Upper lobe of left lung (tissue), 6 donors: ENCODE measurements around the gene UBE2E2. TPM values are rescaled to one million over a fixed set of nuclear protein-coding genes. Genes with fewer than 3 reads are reported as not detected.

Experiments
- ATAC-seq, 2 donors: fragments of 200-7000 bp; cut with Tn5 transposase; one replicate each; pipeline ENCODE4 v1.9.1; 2022; ENCODE audit warnings: mild to moderate bottlenecking in 2 of 2, moderate library complexity in 2 of 2; ENCODE audit not compliant: low FRiP score in 2 of 2
- DNase-seq, 2 donors: peaks; one replicate each; pipeline ENCODE4 v3.0.0-alpha.2; 2019 to 2020
- H3K27ac ChIP-seq, 4 donors: fragments of 200-600 bp; sonication (generic); one replicate each; pipeline ENCODE4 v1.5.1; 2016 to 2019
- H3K27me3 ChIP-seq, 4 donors: fragments of 200-600 bp; sonication (generic); one replicate each; pipeline ENCODE4 v1.5.1; 2017 to 2019
- H3K36me3 ChIP-seq, 4 donors: fragments of 200-600 bp; sonication (generic); one replicate each; pipeline ENCODE4 v1.5.1; 2016 to 2019
- H3K4me1 ChIP-seq, 4 donors: fragments of 200-600 bp; sonication (generic); one replicate each; pipeline ENCODE4 v1.5.1; 2018 to 2019
- H3K4me3 ChIP-seq, 4 donors: fragments of 200-600 bp; sonication (generic); one replicate each; pipeline ENCODE4 v1.5.1; 2017 to 2019; ENCODE audit warnings: mild to moderate bottlenecking in 2 of 4, moderate library complexity in 1 of 4
- H3K9me3 ChIP-seq, 4 donors: fragments of 200-600 bp; sonication (generic); one replicate each; pipeline ENCODE4 v1.5.1; 2018 to 2019
- CTCF ChIP-seq, 6 experiments: fragments of 450-650 bp in 4 of 6; fragments of 200-600 bp in 2 of 6; sonication (generic) in 2 of 6; IDR thresholded peaks; one replicate each; pipeline ENCODE4 v1.5.1; 2016 to 2019; ENCODE audit warnings: antibody characterized with exemption in 6 of 6
- EP300 ChIP-seq, 4 donors: sonication (generic); formaldehyde crosslinking; IDR thresholded peaks; one replicate each; pipeline ENCODE4 v1.5.1; 2017; ENCODE audit warnings: antibody characterized with exemption in 4 of 4, control low read depth in 2 of 4
- POLR2A ChIP-seq, 4 donors: fragments of 450-650 bp; IDR thresholded peaks; one replicate each; pipeline ENCODE4 v1.5.1; 2016 to 2017; ENCODE audit warnings: antibody characterized with exemption in 4 of 4, mild to moderate bottlenecking in 2 of 4
- POLR2AphosphoS5 ChIP-seq, 2 donors: sonication (generic); formaldehyde crosslinking; IDR thresholded peaks; one replicate each; pipeline ENCODE4 v1.5.1; 2017; ENCODE audit warnings: antibody characterized with exemption in 2 of 2
- whole genome bisulfite sequencing, 2 donors: methylation state at CpG; one replicate each; pipeline ENCODE4 v1.1.5; 2017 to 2018; 5-methylcytosine and 5-hydroxymethylcytosine counted together
- total RNA-seq, 6 donors: library from RNA; depleted of rRNA in 4 of 6; stranded (reverse); fragments of >200 nt in 4 of 6; gene quantifications; one replicate each; pipeline versions ENCODE4 v1.1.0 to v1.2.1, GENCODE V29; 2016 to 2021
- donor health status: DM: no; HTN: no; CAD: no; lungs with moderate emphysema.
- donor health status: DM: no; HTN: yes; CAD: no; lungs with severe emphysema.

Gene UBE2E2
- total RNA-seq, 6 donors from 2014 or later = 18.3 to 61.5 (median 41.9) TPM

DNA sequence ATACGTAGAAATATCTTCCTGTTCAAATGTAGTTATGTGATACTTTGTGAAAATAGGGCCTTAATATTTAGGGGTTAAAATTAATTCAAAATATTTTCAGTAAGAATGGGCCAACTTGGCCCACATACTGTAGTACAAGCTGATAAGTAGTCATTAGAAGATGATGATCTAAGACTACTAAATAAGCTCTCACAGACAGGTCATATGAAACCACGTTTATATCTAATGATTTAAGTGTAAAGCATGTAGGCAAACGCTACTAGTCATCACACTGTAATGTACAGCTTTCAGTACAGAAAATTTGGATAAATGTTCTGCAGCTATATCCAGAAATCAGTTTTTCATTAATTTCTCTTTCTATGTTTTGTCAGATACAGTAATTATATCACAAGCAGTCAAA, 228.6 kb downstream of the UBE2E2 start:
- Histone ChIP-seq H3K27ac (no peak overlapping the region), H3K27me3 (no peaks in the 10 kb centered on the region), H3K36me3 (no peaks in the 10 kb centered on the region), H3K4me3 (no peak overlapping the region), H3K9me3 (no peaks in the 10 kb centered on the region), H3K4me1 (no peaks in the 10 kb centered on the region)
- DNase-seq (no peak), ATAC-seq (no peak)
- 78 to 79% methylated on average over 3 of the region's 3 CpGs for WGBS, 2 donors
- TF ChIP-seq POLR2AphosphoS5 (IDR thresholded peaks at IDR 0.05) (no peak), EP300 (IDR thresholded peaks at IDR 0.05) (no peak), POLR2A (IDR thresholded peaks at IDR 0.05) (no peak), CTCF (IDR thresholded peaks at IDR 0.05) (no peak)

DNA sequence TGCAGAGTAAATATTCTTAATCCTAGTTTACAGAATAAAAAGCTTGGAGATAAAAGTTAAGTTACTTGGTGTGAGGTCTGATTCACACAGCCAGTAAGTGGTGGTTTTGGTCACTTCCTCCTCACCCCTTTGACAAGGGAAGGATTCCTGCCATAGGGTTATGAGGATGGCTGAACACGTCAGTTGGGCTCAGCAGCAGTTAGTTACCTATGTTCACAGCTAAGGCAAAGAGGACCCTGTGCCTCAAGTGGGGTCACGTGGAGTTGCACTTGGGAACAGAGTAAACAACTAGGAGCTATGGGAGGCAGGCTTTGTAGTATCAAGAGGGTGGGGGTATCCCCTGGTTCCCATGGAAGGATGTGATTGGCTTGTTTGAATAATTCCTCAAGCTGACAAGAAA, 232.2 kb downstream of the UBE2E2 start:
- peak in 1 of 2 donors; percentile 28 for DNase-seq
- 68 to 72% methylated on average over 2 of the region's 2 CpGs for WGBS, 2 donors
- Histone ChIP-seq H3K9me3 (no peaks in the 10 kb centered on the region), H3K36me3 (no peaks in the 10 kb centered on the region), H3K4me3 (no peak overlapping the region), H3K4me1 (peaks cover 0 to 5% (median 0%) of the 10 kb centered on the region in 4 donors), H3K27me3 (no peaks in the 10 kb centered on the region), H3K27ac (no peak overlapping the region)
- no peak for ATAC-seq
- TF ChIP-seq POLR2A (IDR thresholded peaks at IDR 0.05) (no peak), CTCF (IDR thresholded peaks at IDR 0.05) (no peak), EP300 (IDR thresholded peaks at IDR 0.05) (no peak), POLR2AphosphoS5 (IDR thresholded peaks at IDR 0.05) (no peak)

- no peak for TF ChIP-seq CTCF (IDR thresholded peaks at IDR 0.05)
- TF ChIP-seq POLR2A (IDR thresholded peaks at IDR 0.05) = no peak
- no peak for TF ChIP-seq POLR2AphosphoS5 (IDR thresholded peaks at IDR 0.05)
- no peak for TF ChIP-seq EP300 (IDR thresholded peaks at IDR 0.05)
- DNase-seq (no peak), ATAC-seq (no peak)
- WGBS, 2 donors = 94 to 95% methylated on average over 9 of the region's 9 CpGs
- Histone ChIP-seq H3K9me3 (no peaks in the 10 kb centered on the region), H3K36me3 (no peaks in the 10 kb centered on the region), H3K4me1 (peaks cover 0 to 5% (median 0%) of the 10 kb centered on the region in 4 donors), H3K27ac (no peak overlapping the region), H3K4me3 (no peak overlapping the region), H3K27me3 (no peaks in the 10 kb centered on the region)
Observed at GRCh38 chr3:23435904-23436303, 232.8 kb downstream of the UBE2E2 start.

DNA sequence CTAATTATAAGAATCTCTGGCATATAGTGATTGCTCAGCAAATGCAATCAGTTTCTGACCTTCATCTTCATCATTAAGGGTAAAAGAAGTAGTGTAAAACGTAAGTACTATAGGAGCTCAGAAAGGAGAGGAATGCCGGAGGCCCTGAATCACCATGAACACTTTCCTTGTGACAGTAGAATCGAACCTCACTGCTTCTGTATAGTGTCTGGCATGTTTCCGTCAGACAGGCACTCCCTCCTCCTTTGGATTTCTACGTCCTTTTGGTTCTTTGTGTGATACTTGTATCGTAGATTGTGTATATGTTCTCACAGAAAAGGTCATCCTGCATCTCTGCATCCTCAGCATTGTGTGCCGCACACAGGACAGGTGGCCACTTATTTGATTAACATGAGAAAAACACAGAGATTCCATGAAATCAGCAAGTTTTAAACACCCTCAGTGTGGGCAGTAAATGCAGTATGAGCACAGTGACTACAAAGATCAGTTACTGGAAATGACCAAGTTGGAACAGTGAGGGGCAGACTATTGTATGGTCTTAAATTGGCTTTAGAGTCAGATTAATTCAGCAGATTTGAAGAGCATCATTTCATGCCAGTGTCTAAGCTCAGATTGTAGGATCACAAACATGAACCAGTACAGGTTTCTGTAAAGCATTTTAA, 234.5 kb downstream of the UBE2E2 start:
- no peaks in the 10 kb centered on the region for H3K9me3 ChIP-seq
- no peak overlapping the region for H3K4me3 ChIP-seq
- peaks cover 0 to 6% (median under 1%) of the 10 kb centered on the region in 4 donors for H3K4me1 ChIP-seq
- DNase-seq (no peak), ATAC-seq (no peak)
- no peaks in the 10 kb centered on the region for H3K36me3 ChIP-seq
- TF ChIP-seq CTCF (IDR thresholded peaks at IDR 0.05) (no peak), POLR2A (IDR thresholded peaks at IDR 0.05) (no peak), EP300 (IDR thresholded peaks at IDR 0.05) (no peak), POLR2AphosphoS5 (IDR thresholded peaks at IDR 0.05) (no peak)
- no peak overlapping the region for H3K27ac ChIP-seq
- 94 to 95% methylated on average over 7 of the region's 7 CpGs for WGBS, 2 donors
- H3K27me3 ChIP-seq = no peaks in the 10 kb centered on the region

DNA sequence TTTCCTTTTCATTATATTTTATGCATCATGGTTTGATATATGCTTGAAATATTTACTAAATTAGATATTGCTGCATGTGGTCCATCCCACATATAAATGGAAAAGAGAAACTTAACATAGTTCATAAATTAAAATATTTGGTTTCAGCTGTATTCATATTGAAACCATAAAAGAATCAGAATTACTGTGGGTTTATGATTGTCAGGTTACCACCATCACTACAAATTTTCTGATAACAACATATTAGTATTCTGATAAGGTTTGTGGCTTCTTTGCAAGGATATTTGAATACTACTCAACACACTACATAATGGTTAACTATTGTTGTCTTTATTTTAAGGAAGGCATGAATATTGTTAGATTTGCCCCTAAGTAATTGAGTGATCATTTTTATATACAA, 235.5 kb downstream of the UBE2E2 start:
- TF ChIP-seq EP300 (IDR thresholded peaks at IDR 0.05) = no peak
- TF ChIP-seq CTCF (IDR thresholded peaks at IDR 0.05) = no peak
- TF ChIP-seq POLR2A (IDR thresholded peaks at IDR 0.05) = no peak
- no peak for TF ChIP-seq POLR2AphosphoS5 (IDR thresholded peaks at IDR 0.05)
- no peak for DNase-seq
- no peak for ATAC-seq
- Histone ChIP-seq H3K36me3 (no peaks in the 10 kb centered on the region), H3K27me3 (no peaks in the 10 kb centered on the region), H3K4me3 (no peak overlapping the region), H3K4me1 (peaks cover 0 to 10% (median 5%) of the 10 kb centered on the region in 4 donors), H3K9me3 (no peaks in the 10 kb centered on the region), H3K27ac (no peak overlapping the region)
